Activated CD8-positive, alpha-beta memory T cell treated with anti-CD3 and anti-CD28 coated beads, Interleukin-2, amount 50 U/mL, for 1 hour (primary cell): ENCODE measurements around the gene MCL1.

Experiments used
- DNase-seq: peaks from one replicate; pipeline ENCODE4 v3.0.0-alpha.2; 2020; ENCODE audit errors: extremely low read depth

Gene MCL1

GRCh38 chr1:150543500-150544143 is 35.8 kb downstream of the MCL1 start:
- no peak for DNase-seq

DNA sequence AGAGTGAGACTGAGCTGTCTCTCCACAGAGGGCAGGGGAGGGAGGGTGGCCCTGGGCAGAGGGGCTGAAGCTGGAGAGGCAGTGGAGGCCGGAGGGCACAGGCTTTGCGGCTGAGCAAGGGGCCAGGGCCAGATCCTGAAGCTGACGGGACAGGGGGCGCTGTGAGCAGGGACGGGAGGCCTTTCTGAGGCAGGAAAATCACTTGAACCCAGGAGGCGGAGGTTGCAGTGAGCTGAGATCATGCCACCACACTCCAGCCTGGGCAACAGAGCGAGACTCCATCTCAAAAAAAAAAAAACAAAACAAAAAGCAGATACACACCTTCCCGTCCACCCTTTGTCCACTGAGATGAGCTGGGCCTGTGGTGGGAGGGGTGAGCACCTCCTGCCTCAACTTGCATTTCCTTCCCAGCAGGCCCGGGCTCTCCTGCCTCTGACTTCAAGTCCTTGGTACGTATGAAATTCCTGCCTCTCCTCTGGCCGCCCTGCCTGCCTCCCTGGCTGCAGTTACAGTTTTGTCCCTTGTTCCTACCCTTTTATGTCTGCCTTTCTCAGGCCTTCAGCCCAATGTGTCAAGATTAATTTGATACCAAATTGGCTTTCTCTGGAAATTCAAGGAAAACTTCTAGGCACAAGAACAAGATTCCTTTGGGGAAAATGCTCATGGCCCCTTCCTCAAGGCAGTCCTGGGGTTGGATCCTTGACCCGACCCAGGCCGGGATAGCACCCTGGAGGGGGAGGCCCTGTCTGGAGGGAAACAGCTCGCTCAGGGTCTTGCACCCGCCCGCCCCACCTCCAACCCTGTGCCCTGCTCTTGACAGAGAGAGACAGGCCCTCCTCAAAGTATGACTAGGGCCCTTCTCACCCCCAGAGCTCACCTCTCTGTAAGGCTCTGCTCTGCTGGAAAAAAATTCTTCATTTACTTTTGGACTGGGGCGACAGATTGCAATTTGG is 41.4 kb downstream of the MCL1 start:
- no peak for DNase-seq

DNA sequence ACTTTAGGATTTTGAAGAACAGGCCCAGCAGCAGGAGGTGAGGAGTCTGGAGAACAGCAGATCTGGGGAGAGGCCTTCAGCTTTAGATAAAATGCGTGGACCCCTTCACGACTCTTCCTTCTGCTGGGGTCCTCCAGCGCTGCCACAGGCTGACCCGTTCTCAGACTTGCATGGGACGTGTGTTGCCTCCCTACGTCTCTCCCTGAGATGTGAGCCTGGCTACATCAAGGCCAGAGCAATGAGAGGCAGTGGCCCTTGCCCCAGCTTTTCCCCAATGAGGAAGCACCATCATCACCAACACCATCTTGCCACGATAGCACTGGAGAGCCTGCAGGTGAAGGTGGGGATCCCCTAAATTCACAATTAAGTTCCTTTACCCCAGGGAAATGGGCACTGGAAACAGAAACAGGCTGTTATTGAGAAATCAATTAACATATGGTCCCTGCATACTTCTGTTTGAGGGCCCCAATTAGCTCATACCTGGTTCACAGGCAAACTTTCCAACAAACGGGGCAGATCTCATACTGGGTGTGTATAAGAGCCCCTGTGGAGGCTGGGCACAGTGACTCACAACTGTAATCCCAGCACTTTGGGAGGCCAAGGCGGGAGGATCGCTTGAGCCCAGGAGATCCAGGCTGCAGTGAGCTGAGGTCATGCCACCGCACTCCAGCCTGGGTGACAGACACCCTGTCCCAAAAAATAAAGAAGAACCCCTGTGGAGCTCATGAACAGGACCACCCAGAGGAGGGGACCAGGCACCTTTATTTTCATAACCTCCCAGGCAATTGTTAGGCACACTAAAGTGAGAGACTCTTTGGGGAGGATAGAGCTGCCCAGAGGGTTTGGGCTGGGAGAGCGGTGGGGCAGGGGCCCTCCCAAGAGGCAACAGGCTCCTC is 42.3 kb downstream of the MCL1 start:
- DNase-seq: no peak

DNA sequence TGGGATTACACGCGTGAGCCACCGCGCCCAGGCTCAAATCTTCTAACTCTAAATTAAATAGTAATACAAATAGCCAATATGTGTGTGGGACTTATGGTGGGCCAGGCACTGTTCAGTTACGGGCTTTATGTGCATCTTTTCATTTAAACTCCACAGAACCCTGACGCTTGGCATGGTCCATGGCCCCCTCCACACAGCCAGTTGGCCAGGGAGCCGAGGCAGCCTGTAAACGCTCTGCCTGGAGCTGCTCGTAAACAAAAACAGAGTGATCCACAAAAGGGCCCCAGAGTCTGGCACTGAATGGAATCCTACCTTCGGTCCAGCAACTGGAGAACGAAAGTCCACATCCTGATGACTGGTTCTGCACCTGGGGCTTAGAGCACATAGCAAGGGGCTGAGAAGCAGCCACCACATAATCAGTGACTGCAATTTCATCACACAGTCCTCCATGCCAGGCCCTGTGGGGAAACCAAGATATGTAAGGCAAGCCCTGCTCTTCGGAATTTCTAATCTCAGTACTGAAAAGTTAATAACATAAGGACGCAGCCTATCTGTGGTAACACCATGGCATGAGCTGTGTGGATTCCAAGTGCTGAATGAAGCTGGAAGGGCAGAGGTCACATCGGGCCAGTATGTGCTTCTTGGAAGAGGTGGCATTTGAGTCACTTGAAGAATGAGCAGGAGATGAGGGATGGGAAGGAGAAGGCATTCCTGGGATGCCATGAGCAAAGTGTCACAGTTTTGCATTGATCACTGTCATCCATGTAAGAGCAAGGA is 43.7 kb downstream of the MCL1 start:
- DNase-seq: no peak

- no peak for DNase-seq
Measured at GRCh38 chr1:150534002-150534401, 45.4 kb downstream of the MCL1 start.

GRCh38 chr1:150532860-150533259 is 46.5 kb downstream of the MCL1 start:
- DNase-seq: no peak

- no peak for DNase-seq
Measured at GRCh38 chr1:150530491-150531159, 48.8 kb downstream of the MCL1 start.

DNA sequence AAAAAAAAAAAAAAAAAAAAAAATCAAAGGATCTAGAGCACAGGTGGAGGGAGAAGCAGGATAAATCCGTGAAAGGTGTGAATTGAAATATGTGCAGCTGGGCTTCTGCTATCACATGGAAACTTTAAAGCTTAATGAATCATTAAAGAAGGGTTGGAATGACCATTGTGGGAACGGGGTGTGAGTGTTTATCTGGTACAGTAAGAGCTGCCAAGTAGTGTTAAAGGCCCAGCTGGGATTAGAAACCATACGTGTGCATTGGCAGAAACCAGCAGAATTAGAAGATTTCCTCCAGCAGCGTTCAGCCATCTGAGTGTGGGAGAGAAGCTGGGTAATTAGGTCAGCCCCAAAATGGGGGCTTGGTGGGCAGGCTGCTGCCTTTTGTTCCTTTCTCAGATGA is 50.4 kb downstream of the MCL1 start:
- DNase-seq: no peak

GRCh38 chr1:150528196-150528595 is 51.2 kb downstream of the MCL1 start:
- no peak for DNase-seq

DNA sequence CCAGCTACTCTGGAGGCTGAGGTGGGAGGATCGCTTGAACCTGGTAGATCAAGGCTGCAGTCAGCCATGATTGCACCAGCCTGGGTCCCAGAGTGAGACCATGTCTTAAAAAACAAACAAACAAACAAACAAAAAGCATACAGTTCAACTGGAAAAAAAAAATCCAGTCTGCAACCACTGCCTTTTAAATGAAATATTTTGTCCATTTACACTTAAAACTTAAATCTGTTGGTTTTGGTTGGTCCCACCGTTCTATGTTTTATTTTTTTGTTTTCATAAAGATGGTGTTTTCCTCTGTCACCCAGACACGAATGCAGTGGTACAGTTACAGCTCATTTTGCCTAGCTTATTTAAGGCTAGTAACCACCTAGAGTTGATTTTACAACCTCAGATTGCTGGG is 54.1 kb downstream of the MCL1 start:
- no peak for DNase-seq
